Measurements from ENCODE around the gene TMPRSS11F. TPM values are rescaled to one million over a fixed set of nuclear protein-coding genes. Genes with fewer than 3 reads are reported as not detected.

TMPRSS11F gene
- total and polyA plus RNA-seq, 9 donors, result not detected

DNA sequence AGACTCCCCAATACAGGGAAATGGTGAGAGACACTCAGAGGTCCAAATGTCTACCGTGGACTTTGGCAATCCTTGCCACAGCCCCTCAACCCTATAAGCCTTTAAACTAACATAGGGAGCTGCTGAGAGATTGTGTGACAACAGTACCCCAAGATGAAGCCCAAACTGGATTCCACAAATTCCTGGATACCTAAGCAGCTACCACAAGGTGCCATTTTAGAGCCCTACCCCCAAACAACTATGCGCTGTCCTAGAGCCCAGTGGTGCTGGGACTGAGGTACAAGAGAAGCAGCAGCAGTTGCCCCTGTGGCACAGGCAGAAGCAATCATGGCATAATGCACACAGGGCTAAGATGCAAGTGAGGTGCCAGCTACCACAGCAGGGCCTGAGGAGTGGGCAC, 2.7 kb upstream of the TMPRSS11F start:
- WGBS, 3 donors, result 73 to 82% (median 77%) methylated on average over 2 of the region's 2 CpGs
- Histone ChIP-seq H3K27me3 (no peaks in the 10 kb centered on the region), H3K36me3 (no peaks in the 10 kb centered on the region), H3K4me1 (ENCODE audit: insufficient read depth) (no peaks in the 10 kb centered on the region), H3K4me3 (no peak overlapping the region), H3K27ac (no peak overlapping the region), H3K9me3 (no peaks in the 10 kb centered on the region)
- no peak for TF ChIP-seq EP300 (IDR thresholded peaks at IDR 0.05)
- TF ChIP-seq POLR2A (IDR thresholded peaks at IDR 0.05), result no peak
- TF ChIP-seq, protein P1, sequence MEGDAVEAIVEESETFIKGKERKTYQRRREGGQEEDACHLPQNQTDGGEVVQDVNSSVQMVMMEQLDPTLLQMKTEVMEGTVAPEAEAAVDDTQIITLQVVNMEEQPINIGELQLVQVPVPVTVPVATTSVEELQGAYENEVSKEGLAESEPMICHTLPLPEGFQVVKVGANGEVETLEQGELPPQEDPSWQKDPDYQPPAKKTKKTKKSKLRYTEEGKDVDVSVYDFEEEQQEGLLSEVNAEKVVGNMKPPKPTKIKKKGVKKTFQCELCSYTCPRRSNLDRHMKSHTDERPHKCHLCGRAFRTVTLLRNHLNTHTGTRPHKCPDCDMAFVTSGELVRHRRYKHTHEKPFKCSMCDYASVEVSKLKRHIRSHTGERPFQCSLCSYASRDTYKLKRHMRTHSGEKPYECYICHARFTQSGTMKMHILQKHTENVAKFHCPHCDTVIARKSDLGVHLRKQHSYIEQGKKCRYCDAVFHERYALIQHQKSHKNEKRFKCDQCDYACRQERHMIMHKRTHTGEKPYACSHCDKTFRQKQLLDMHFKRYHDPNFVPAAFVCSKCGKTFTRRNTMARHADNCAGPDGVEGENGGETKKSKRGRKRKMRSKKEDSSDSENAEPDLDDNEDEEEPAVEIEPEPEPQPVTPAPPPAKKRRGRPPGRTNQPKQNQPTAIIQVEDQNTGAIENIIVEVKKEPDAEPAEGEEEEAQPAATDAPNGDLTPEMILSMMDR (IDR thresholded peaks at IDR 0.05), result no peak
- intact Hi-C loops (cut with DNase I), result no loop called here
- DNase-seq, result no peak

DNA sequence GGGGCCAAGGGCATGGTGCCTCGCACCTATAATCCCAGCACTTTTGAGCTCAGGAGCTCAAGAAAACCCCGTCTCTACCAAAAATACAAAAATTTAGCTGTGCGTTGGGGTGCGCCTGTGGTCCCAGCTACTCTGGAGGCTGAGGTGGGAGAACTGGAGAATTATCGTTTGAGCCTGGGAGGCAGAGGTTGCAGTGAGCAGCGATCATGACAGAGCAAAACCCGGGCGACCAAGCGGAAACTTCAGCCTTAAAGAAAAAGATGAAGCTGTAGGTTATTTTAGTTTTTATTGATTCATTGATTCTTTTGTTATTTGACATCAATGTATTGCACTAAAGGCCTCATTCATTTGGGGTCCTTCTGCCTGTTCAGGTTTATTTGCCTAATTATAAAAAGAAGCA, 5.4 kb downstream of the TMPRSS11F start:
- intact Hi-C loops (cut with DNase I), result no loop called here
- WGBS, 3 donors, result 97 to 98% (median 98%) methylated on average over 9 of the region's 9 CpGs
- Histone ChIP-seq H3K4me3 (no peak overlapping the region), H3K4me1 (ENCODE audit: insufficient read depth) (no peaks in the 10 kb centered on the region), H3K36me3 (no peaks in the 10 kb centered on the region), H3K9me3 (no peaks in the 10 kb centered on the region), H3K27ac (no peak overlapping the region), H3K27me3 (no peaks in the 10 kb centered on the region)
- TF ChIP-seq POLR2A (IDR thresholded peaks at IDR 0.05) (no peak), EP300 (IDR thresholded peaks at IDR 0.05) (no peak)
- TF ChIP-seq, protein P1 (IDR thresholded peaks at IDR 0.05), result no peak
- DNase-seq, result no peak

DNA sequence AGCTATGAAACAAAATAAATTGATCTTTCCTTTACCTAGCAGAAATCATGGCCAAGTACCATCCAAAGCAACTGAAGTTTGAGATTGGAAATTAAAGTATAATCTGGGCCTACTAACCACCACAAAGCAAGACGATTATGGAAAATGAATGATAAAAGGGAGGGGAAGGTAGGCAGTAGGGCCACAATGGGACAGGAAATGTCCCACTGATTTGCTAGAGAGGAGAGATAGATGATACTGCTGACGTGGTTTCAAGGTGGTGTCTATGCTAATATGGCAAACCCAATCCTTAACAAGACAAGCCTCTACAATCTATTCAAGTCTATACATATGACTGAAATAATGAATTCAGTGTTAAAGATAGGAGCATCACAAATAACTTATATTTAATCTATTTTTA, 6.1 kb downstream of the TMPRSS11F start:
- H3K36me3 ChIP-seq, result no peaks in the 10 kb centered on the region
- no peak overlapping the region for H3K27ac ChIP-seq
- intact Hi-C loops (cut with DNase I), result no loop called here
- no peaks in the 10 kb centered on the region for H3K9me3 ChIP-seq
- TF ChIP-seq POLR2A (IDR thresholded peaks at IDR 0.05) (no peak), EP300 (IDR thresholded peaks at IDR 0.05) (no peak)
- TF ChIP-seq, protein P1 (IDR thresholded peaks at IDR 0.05), result no peak
- no peak for DNase-seq
- H3K4me3 ChIP-seq, result no peak overlapping the region
- no peaks in the 10 kb centered on the region for H3K27me3 ChIP-seq
- H3K4me1 ChIP-seq (ENCODE audit: insufficient read depth), result no peaks in the 10 kb centered on the region
- 72 to 78% (median 76%) methylated on average over 2 of the region's 2 CpGs for WGBS, 3 donors

DNA sequence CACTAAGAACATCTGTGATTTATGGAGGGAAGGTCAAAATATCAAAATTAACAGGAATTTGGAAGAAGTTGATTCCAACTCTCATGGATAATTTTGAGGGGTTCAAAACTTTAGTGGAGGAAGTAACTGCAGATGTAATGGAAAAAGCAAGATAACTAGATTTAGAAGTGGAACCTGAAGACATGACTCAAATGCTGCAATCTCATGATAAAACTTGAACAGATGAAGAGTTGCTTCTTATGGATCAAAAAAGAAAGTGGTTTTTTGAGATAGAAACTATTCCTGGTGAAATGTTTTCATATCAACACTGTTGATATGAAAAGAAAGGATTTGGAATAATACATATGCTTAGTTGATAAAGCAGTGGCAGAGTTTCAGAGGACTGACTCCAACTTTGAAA, 9.7 kb downstream of the TMPRSS11F start:
- TF ChIP-seq EP300 (IDR thresholded peaks at IDR 0.05) (no peak), POLR2A (IDR thresholded peaks at IDR 0.05) (no peak)
- TF ChIP-seq, protein P1 (IDR thresholded peaks at IDR 0.05), result no peak
- Histone ChIP-seq H3K27ac (no peak overlapping the region), H3K4me1 (ENCODE audit: insufficient read depth) (no peaks in the 10 kb centered on the region), H3K9me3 (no peaks in the 10 kb centered on the region), H3K4me3 (no peak overlapping the region), H3K36me3 (no peaks in the 10 kb centered on the region), H3K27me3 (no peaks in the 10 kb centered on the region)
- intact Hi-C loops (cut with DNase I), result no loop called here
- DNase-seq, result no peak

DNA sequence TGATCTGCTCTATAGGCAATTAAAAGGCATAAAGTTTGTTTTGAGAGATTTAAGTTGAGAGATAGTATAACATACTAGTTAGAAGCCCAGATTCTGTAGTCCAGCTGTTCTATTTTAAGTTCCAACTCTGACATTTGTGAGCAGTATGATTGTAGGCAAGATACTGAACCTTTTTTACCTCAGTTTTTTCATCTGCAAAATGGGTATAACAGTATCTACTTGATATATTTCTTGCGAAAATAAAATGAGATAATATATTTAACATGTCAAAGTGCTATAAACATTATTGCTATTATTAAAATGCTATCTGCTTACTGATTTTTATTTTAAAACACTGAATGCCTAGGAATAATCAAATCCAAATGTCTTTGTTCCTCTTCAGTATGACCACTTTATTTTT, 19.2 kb downstream of the TMPRSS11F start:
- H3K4me1 ChIP-seq (ENCODE audit: insufficient read depth), result no peaks in the 10 kb centered on the region
- intact Hi-C loops (cut with DNase I), result no loop called here
- TF ChIP-seq EP300 (IDR thresholded peaks at IDR 0.05) (no peak), POLR2A (IDR thresholded peaks at IDR 0.05) (no peak)
- TF ChIP-seq, protein P1 (IDR thresholded peaks at IDR 0.05), result no peak
- 72 to 89% (median 73%) methylated on average over 1 of the region's 1 CpG for WGBS, 3 donors
- no peaks in the 10 kb centered on the region for H3K36me3 ChIP-seq
- H3K27me3 ChIP-seq, result no peaks in the 10 kb centered on the region
- DNase-seq, result no peak
- no peak overlapping the region for H3K27ac ChIP-seq
- H3K9me3 ChIP-seq, result no peaks in the 10 kb centered on the region
- no peak overlapping the region for H3K4me3 ChIP-seq

Data from ovary (tissue), 9 donors.